ENCODE measurements around the gene TNFRSF19.

TNFRSF19 gene

DNA sequence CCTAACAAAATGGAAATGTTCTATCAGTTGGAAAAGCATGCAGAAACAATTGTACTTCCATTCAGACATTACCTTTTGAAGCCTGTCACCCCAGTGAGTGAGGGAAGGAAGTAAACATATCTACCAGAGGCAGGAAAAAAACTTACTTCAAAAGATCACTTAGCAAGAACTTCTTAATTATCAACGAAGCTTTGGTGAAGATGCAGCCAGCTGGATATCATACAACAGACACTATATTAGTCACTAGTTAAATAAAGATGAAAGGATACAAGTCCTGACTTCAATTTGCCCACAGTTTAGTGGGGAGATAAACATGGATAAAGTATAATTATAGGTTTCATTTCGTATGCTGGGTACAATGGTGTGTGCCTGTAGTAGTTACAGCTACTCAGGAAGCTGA, 148.8 kb downstream of the TNFRSF19 start:
- TF ChIP-seq, protein P1, sequence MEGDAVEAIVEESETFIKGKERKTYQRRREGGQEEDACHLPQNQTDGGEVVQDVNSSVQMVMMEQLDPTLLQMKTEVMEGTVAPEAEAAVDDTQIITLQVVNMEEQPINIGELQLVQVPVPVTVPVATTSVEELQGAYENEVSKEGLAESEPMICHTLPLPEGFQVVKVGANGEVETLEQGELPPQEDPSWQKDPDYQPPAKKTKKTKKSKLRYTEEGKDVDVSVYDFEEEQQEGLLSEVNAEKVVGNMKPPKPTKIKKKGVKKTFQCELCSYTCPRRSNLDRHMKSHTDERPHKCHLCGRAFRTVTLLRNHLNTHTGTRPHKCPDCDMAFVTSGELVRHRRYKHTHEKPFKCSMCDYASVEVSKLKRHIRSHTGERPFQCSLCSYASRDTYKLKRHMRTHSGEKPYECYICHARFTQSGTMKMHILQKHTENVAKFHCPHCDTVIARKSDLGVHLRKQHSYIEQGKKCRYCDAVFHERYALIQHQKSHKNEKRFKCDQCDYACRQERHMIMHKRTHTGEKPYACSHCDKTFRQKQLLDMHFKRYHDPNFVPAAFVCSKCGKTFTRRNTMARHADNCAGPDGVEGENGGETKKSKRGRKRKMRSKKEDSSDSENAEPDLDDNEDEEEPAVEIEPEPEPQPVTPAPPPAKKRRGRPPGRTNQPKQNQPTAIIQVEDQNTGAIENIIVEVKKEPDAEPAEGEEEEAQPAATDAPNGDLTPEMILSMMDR (IDR thresholded peaks at IDR 0.05; ENCODE audit: insufficient read depth, low read depth, low read length, missing control alignments): no peak
- no peak overlapping the region for H3K4me3 ChIP-seq (ENCODE audit: low read length)
- no peak for DNase-seq (ENCODE audit: low read depth)

DNA sequence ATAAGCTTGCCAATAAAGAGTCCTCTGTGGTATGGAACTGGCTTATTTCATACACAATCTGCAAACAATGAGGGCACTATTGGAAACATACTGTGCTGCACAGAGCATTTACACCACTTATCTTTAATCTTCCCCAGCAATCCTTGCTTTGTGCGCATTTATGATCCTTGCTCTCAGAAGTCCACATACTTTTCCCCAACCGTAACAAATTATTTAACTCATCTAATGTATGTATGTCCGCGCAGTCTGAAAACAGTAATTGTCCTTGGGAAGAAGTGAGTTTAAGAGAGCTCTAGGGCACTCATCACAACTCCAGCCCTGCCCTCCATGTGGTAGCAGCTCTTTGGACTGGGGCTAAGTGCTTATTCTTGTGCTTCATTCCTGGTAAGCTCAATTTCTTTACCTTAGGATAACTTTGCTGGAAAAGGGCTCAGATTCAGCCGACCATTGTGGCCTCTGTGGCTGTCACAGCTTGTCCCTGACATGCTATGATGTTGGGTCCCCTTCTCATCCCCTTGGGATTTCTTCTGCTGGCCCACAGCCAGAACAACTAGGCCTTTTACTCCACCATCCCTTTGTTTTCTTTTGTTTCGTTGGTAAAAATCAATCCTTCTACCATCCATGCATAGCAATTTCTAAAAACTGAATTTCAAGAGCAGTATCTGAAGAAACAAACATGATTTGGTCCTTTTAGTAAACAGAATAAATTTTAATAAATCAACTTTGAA, 152.7 kb downstream of the TNFRSF19 start:
- no peak overlapping the region for H3K4me3 ChIP-seq (ENCODE audit: low read length)
- DNase-seq (ENCODE audit: low read depth): no peak
- TF ChIP-seq, protein P1 (IDR thresholded peaks at IDR 0.05; ENCODE audit: insufficient read depth, low read depth, low read length, missing control alignments): no peak

DNA sequence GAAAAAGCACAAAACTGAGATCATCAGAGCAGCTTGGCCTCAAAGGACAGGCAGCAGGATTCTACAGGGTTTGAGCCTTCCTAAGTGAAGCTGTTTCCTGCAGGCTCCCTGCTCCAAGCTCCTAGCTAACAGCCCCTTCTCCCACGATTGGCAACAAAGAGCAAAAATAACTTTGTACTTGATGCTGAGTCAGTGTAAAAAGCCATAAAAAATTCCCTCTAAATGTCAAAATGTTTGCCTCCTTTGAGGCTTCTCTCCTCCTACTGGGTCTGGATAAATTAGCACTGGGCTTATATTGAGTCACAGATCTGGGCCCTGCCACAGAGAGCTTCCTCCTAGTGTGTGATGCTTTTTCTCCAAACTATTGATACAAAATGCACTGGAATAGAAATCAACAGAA, 153.3 kb downstream of the TNFRSF19 start:
- no peak overlapping the region for H3K4me3 ChIP-seq (ENCODE audit: low read length)
- TF ChIP-seq, protein P1 (IDR thresholded peaks at IDR 0.05; ENCODE audit: insufficient read depth, low read depth, low read length, missing control alignments): no peak
- DNase-seq (ENCODE audit: low read depth): no peak

DNA sequence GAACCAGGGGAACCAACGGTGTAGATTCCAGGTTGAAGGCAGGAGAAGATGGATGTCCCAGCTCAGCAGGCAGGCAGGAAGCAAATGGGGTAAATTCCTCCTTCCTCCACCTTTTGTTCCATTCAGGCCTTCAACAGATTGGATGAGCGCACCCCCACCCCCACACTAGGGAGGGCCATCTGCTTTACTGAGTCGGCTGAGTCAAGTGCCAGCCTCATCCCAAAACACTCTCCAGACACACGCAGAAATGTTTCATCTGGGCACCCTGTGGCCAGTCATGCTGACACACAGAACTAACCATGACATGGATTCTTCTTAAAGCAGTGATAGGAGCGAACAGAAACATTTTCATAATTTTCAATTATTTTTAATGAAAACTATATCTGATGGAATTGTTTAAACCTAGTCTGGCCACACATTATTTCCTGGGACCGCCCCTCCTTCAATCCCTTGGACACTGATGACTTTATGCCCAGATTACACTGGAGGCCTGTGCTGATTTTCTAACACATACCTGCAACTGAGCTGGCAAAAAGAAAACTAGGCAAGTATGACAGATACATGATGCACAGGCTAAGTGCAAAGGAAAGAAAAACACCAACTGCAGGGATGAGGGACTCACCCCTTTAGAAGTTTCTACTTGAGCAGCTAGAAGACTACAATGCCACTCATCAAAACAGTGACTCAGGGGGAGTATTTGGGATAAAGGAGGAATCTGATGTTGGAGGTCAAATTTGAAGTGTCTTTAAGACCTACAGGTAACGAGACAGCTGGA, 154.2 kb downstream of the TNFRSF19 start:
- no peak overlapping the region for H3K4me3 ChIP-seq (ENCODE audit: low read length)
- DNase-seq (ENCODE audit: low read depth): peak; percentile 44
- TF ChIP-seq, protein P1 (IDR thresholded peaks at IDR 0.05; ENCODE audit: insufficient read depth, low read depth, low read length, missing control alignments): no peak
